NB4 (cell line): ENCODE measurements around the gene PXT1.
A peak's percentile ranks its signal among the peaks of the same experiment; 100 is the strongest.
"Not testable (repeated sequence)": the region's sequence is repeated elsewhere in the genome, so short reads cannot be mapped to it uniquely, and the experiment has no call there.

Experiments used
- DNase-seq: peaks from one replicate; pipeline ENCODE4 v3.0.0; 2010; ENCODE audit warnings: low read depth
- H3K4me3 ChIP-seq: one replicate; pipeline ENCODE4 v1.5.1; 2011; ENCODE audit warnings: mild to moderate bottlenecking, low read depth, low read length, moderate library complexity
- MYC ChIP-seq: IDR thresholded peaks from 2 replicates; pipeline ENCODE4 v1.6.1; 2011; ENCODE audit warnings: low read depth, low read length
- POLR2A ChIP-seq: IDR thresholded peaks from 2 replicates; pipeline ENCODE4 v1.6.1; 2011; ENCODE audit warnings: mild to moderate bottlenecking; ENCODE audit not compliant: insufficient read length; ENCODE audit errors: extremely low read depth
- TF ChIP-seq, protein P1 (sequence below): IDR thresholded peaks from 2 replicates; pipeline ENCODE4 v1.6.1; 2011; ENCODE audit warnings: low read depth, low read length
- TF ChIP-seq, protein P2 (sequence below): IDR thresholded peaks from one replicate; pipeline ENCODE4 v1.5.1; 2012; ENCODE audit warnings: low read depth, low read length

PXT1 gene

DNA sequence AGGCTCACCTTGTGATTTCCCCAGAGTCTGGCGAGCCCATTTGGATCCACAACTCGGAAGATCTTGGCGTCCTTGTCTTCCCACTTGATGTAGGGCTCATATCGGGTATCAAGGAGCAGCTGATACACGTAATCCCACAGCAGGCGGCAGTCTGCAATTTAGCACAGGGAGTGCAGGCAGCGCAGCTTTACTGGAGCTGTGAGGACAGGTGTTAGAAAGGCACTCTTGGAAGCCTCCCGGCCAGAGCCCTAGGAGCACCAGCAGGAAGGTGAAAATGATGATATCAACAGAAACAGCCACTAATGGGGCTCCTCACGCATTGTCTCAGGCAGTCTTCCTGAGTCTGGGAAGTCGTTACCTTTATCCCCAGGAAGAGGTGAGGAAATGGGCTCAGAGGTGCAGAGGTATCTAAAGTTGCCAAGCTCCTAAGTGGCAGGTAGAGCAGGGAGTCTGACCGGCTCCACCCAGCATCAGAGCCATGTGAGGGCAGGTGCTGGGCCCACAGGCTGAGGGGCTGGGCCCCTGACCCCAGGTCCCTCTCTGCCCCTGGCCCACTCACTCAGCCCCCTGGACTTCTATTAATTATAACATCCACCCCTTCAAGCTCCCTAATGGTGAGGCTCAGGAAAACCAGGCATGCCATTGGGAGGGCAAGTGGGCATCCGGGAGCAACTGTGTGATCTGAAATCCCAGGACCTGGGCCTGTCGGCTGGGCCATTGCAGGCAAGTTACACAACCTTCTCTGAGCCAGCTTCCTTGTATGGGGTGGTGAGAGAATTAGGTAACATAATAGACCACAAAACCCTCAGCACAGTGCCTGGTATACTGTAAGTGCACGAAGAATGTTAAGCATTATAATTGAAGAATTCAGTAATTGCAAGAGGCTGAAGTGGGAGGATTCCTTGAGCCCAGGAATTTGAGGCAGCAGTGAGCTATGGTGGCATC lies 73.5 kb downstream of the PXT1 start:
- TF ChIP-seq POLR2A (no peak), MYC (peak; percentile 53; the same call in 1 of the 2 replicates)
- TF ChIP-seq, protein P1, sequence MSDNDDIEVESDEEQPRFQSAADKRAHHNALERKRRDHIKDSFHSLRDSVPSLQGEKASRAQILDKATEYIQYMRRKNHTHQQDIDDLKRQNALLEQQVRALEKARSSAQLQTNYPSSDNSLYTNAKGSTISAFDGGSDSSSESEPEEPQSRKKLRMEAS: no peak
- TF ChIP-seq, protein P2, sequence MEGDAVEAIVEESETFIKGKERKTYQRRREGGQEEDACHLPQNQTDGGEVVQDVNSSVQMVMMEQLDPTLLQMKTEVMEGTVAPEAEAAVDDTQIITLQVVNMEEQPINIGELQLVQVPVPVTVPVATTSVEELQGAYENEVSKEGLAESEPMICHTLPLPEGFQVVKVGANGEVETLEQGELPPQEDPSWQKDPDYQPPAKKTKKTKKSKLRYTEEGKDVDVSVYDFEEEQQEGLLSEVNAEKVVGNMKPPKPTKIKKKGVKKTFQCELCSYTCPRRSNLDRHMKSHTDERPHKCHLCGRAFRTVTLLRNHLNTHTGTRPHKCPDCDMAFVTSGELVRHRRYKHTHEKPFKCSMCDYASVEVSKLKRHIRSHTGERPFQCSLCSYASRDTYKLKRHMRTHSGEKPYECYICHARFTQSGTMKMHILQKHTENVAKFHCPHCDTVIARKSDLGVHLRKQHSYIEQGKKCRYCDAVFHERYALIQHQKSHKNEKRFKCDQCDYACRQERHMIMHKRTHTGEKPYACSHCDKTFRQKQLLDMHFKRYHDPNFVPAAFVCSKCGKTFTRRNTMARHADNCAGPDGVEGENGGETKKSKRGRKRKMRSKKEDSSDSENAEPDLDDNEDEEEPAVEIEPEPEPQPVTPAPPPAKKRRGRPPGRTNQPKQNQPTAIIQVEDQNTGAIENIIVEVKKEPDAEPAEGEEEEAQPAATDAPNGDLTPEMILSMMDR: no peak
- H3K4me3 ChIP-seq: no peak overlapping the region
- DNase-seq: peak; percentile 96

DNA sequence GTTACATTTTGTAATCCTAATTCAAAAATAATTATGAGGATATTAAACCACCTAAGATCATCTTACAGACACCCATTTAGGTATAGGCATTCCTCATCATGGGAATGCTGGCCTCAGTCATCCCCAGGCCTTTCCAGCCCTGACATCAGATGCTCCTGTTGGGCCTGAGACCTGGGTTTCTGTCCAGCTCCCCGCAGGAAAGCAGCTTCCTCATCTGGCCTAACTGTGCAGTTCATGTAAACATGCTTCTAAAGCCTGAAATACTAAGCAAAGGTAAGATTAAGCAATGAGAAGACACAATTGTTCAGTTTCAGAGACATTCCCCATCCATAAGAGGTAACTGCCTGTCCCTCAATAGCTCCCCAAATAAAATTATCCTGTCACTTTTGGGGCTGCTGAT lies 74.2 kb downstream of the PXT1 start:
- no peak for TF ChIP-seq POLR2A
- TF ChIP-seq MYC: no peak
- TF ChIP-seq, protein P2: no peak
- TF ChIP-seq, protein P1: no peak
- peak; percentile 48 for DNase-seq
- H3K4me3 ChIP-seq: no peak overlapping the region

DNA sequence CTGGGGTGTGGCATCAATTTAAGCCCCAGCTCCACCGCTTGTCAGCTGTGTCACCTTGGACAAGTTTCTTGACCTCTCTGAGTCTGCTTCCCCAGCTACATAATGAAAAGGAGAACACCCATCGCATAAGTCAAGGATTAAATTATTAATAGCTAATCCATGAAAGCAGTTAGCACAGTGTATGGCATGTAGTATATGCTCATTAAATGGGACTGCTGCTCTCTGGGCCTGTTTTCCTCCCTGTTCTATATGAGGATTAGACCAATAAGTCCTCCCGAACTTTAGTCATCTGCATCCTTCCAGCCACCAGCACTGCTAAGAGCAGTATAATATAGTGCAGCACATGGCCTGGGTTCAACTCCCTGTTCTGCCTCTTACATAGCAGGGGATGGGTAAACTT lies 74.9 kb downstream of the PXT1 start:
- TF ChIP-seq, protein P2: no peak
- TF ChIP-seq, protein P1: no peak
- TF ChIP-seq MYC (no peak), POLR2A (no peak)
- H3K4me3 ChIP-seq: no peak overlapping the region
- DNase-seq: no peak

DNA sequence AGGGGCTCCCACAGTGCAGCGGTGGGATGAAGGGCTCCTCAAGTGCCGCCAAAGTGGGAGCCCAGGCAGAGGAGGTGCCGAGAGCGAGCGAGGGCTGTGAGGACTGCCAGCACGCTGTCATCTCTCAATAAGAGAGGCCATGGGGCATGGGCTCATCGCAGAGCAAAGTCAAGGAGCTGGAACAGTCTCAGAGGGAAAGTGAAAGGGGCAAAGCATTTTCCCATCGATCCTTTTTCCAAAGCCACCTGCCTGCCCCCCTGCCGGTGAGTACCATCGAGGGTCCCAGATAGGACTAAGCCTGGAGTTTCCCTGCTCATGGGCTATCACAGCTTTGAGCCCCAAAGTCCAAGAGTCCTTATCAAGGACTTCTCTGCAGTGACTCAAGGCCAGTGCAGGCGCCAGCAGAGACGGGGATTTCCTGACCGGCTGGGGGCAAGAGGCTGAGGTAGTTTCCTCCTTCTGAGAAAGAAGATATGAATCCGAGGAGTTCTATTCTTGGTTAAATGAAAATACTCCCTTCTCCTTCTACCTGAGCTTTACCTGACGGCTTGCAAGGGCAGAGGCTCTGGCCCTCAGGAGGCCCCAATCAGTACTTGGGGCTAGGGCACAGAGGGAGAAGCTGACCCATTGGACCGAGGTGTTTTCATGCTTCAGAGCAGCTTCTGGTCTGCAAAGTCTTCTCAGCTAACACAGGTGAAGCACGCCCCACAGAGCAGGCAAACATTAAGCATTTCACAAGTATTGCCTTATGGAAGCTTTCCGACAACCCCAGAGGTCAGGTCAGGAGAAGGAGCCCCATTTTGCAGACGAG lies 77.8 kb downstream of the PXT1 start:
- DNase-seq: no peak

DNA sequence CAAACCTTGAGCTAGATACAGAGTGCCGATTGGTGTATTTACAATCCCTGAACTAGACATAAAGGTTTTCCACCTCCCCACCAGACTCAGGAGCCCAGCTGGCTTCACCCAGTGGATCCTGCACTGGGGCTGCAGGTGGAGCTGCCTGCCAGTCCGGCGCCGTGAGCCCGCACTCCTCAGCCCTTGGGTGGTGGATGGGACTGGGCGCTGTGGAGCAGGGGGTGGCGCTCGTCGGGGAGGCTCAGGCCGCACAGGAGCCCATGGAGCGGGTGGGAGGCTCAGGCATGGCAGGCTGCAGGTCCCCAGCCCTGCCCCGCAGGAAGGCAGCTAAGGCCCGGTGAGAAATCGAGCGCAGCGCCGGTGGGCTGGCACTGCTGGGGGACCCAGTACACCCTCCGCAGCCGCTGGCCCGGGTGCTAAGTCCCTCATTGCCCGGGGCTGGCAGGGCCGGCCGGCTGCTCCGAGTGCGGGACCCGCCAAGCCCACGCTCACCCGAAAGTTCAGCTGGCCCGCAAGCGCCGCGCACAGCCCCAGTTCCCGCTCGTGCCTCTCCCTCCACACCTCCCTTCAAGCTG lies 78.5 kb downstream of the PXT1 start:
- DNase-seq, H3K4me3 ChIP-seq: not testable (repeated sequence)

More for the DNA sequence above, 77.8 kb downstream of the PXT1 start:
- H3K4me3 ChIP-seq: no peak overlapping the region
- TF ChIP-seq POLR2A (no peak), MYC (no peak)
- TF ChIP-seq, protein P1: no peak
- TF ChIP-seq, protein P2: no peak

DNA sequence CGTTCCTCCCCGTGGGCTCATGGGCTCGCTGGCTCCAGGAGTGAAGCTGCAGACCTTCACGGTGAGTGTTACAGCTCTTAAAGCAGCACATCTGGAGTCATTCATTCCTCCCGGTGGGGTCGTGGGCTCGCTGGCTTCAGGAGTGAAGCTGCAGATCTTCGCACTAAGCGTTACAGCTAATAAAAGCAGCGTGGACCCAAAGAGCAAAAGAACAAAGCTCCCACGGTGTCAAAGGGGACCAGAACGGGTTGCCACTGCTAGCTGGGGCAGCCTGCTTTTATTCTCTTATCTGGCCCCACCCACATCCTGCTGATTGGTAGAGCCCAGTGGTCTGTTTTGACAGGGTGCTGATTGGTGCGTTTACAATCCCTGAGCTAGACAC lies 79.3 kb downstream of the PXT1 start:
- peak; percentile 55 for DNase-seq
- not testable (repeated sequence) for H3K4me3 ChIP-seq
